22Rv1 (cell line): ENCODE measurements around the gene GPR157.

Experiments
- ZFX ChIP-seq: fragments of 450-650 bp; IDR thresholded peaks from 2 replicates; pipeline ENCODE4 v1.6.1; 2017; ENCODE audit warnings: antibody characterized with exemption, borderline replicate concordance
- TF ChIP-seq, protein P1 (sequence below): fragments of 450-650 bp; IDR thresholded peaks from 2 replicates; pipeline ENCODE4 v1.5.1; 2017; ENCODE audit warnings: mild to moderate bottlenecking

DNA sequence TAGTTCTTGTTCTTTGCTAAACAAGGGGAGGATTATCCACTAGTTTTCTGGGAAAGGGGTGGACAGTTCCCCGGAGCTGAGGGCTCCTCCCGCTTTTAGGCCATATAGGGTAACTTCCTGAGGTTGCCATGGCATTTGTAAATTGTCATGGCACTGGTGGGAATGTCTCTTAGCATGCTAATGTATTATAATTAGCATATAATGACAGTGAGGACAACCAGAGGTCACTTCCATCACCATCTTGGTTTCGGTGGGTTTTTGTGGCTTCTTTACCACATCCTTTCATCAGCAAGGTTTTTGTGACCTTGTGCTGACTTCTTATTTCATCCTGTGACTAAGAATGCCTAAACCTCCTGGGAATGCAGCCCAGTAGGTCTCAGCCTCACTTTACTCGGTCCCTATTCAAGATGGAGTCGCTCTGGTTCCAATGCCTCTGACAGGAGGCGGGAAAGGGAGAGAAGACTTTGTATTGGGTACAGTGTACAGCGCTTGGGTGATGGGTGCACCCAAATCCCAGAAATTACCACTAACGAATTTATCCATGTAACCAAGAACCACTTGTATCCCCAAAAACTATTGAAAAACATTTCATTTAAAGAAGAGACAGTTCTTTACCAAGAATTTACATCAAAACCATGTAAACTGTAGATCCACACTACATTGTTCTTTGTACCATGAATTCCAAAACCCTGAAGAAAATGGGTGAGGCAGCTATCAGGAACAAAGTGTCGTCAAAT lies 50.7 kb downstream of the GPR157 start:
- TF ChIP-seq, protein P1, sequence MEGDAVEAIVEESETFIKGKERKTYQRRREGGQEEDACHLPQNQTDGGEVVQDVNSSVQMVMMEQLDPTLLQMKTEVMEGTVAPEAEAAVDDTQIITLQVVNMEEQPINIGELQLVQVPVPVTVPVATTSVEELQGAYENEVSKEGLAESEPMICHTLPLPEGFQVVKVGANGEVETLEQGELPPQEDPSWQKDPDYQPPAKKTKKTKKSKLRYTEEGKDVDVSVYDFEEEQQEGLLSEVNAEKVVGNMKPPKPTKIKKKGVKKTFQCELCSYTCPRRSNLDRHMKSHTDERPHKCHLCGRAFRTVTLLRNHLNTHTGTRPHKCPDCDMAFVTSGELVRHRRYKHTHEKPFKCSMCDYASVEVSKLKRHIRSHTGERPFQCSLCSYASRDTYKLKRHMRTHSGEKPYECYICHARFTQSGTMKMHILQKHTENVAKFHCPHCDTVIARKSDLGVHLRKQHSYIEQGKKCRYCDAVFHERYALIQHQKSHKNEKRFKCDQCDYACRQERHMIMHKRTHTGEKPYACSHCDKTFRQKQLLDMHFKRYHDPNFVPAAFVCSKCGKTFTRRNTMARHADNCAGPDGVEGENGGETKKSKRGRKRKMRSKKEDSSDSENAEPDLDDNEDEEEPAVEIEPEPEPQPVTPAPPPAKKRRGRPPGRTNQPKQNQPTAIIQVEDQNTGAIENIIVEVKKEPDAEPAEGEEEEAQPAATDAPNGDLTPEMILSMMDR, result no peak
- TF ChIP-seq ZFX, result no peak
